IPS DF 6.9 (cell line): ENCODE measurements around the gene HYLS1.
A peak's percentile ranks its signal among the peaks of the same experiment; 100 is the strongest.

ENCODE experiments used
- DNase-seq: peaks from one replicate; pipeline ENCODE4 v3.0.0-alpha.2; 2013; ENCODE audit warnings: low read depth, low spot score
- H3K27ac ChIP-seq: one replicate; pipeline ENCODE4 v1.5.1; 2013; ENCODE audit warnings: low read length, control low read depth
- H3K27me3 ChIP-seq: 2 replicates; pipeline ENCODE4 v1.6.1; 2013; ENCODE audit warnings: mild to moderate bottlenecking, low read length; ENCODE audit not compliant: control insufficient read depth, insufficient read depth
- H3K36me3 ChIP-seq: 2 replicates; pipeline ENCODE4 v1.6.1; 2013; ENCODE audit warnings: low read length; ENCODE audit not compliant: control insufficient read depth, insufficient read depth
- H3K4me1 ChIP-seq: 2 replicates; pipeline ENCODE4 v1.6.1; 2013; ENCODE audit warnings: low read length; ENCODE audit not compliant: control insufficient read depth, insufficient read depth
- H3K4me3 ChIP-seq: 2 replicates; pipeline ENCODE4 v1.5.1; 2013; ENCODE audit warnings: mild to moderate bottlenecking, low read length
- H3K9me3 ChIP-seq: 2 replicates; pipeline ENCODE4 v1.6.1; 2013; ENCODE audit warnings: low read length, inconsistent platforms; ENCODE audit not compliant: control insufficient read depth, insufficient read depth
- WGBS: extraction: QIAGEN DNeasy Blood & Tissue Kit; methylation state at CpG from one replicate; pipeline ENCODE4 v1.1.7; 2013; ENCODE audit warnings: mixed read lengths, missing lambda C conversion rate; ENCODE audit not compliant: insufficient read length, insufficient coverage; 5-methylcytosine and 5-hydroxymethylcytosine counted together

The HYLS1 gene

DNA sequence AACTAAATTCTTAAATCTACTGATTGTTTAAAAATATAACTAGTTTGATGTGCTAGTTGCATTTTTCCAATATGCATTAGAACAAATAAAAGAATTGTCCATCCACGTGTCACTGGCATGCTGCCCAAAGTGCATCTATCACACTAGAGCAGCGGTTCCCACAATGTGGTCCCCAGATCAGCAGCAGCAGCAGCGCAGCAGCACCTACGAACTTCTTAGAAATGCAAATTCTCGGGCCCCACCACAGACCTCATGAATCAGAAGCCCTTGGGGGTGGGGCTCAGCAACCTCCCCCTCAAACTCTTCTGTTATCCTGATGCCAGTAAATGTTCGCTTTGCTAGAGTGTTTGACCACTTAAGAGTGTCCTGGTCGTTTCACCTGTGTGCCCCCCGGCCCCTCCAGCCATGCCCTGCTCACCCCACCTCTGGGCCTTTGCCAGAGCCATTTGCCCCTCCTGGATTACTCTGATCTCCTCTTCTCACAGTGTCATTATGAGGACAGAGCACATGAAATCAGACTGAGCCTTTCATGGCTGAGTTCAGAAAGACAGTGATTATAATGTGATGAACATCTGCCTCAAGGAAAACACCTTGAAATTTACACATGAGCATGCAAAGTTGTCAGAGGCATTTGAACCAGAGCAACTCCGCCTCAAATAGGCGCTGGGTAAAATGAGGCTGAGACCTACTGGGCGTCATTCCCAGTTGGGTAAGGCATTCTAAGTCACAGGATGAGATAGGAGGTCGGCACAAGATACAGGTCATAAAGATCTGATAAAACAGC, 45.8 kb downstream of the HYLS1 start:
- Histone ChIP-seq H3K36me3 (no peaks in the 10 kb centered on the region; the same call in 1 of the 2 replicates), H3K27me3 (no peaks in the 10 kb centered on the region), H3K27ac (no peak overlapping the region), H3K9me3 (no peaks in the 10 kb centered on the region), H3K4me1 (peaks cover 2% of the 10 kb centered on the region; the same call in 1 of the 2 replicates), H3K4me3 (no peak overlapping the region)
- no CpG with 5 or more reads among the region's 12 CpGs for WGBS
- DNase-seq, result no peak

GRCh38 chr11:125934473-125934872, 47.0 kb downstream of the HYLS1 start:
- Histone ChIP-seq H3K36me3 (no peaks in the 10 kb centered on the region; the same call in 1 of the 2 replicates), H3K27me3 (no peaks in the 10 kb centered on the region), H3K9me3 (no peaks in the 10 kb centered on the region), H3K27ac (no peak overlapping the region), H3K4me1 (peaks cover 2% of the 10 kb centered on the region; the same call in 1 of the 2 replicates), H3K4me3 (no peak overlapping the region)
- DNase-seq, result no peak
- no CpG with 5 or more reads among the region's 8 CpGs for WGBS

DNA sequence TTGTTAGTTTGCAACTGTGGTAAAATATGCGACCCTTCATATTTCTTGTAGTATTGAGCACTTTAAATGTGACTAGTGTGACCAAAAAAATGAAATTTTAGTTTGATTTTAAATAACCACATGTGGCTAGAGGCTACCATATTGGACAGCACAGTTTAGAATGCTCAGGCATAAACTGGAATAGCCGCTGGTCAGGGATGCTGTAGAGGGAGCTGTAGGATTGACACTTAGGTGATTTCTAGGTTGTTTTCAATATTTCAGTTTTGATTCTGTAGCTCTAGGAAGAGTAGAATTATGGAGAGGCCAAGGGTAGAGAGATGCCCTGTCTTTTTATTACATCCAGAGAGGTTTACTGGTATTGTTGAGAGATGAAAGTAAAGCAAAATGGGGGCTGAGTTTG, 47.6 kb downstream of the HYLS1 start:
- H3K27me3 ChIP-seq, result no peaks in the 10 kb centered on the region
- H3K36me3 ChIP-seq, result no peaks in the 10 kb centered on the region; the same call in 1 of the 2 replicates
- peaks cover 2% of the 10 kb centered on the region; the same call in 1 of the 2 replicates for H3K4me1 ChIP-seq
- no peak overlapping the region for H3K27ac ChIP-seq
- H3K9me3 ChIP-seq, result no peaks in the 10 kb centered on the region
- WGBS, result no CpG with 5 or more reads among the region's 2 CpGs
- H3K4me3 ChIP-seq, result no peak overlapping the region
- DNase-seq, result no peak

GRCh38 chr11:125935618-125936199, 48.2 kb downstream of the HYLS1 start:
- no CpG with 5 or more reads among the region's 12 CpGs for WGBS
- no peaks in the 10 kb centered on the region for H3K9me3 ChIP-seq
- DNase-seq, result no peak
- no peaks in the 10 kb centered on the region for H3K27me3 ChIP-seq
- no peak overlapping the region for H3K27ac ChIP-seq
- no peaks in the 10 kb centered on the region; the same call in 1 of the 2 replicates for H3K36me3 ChIP-seq
- peaks cover 2% of the 10 kb centered on the region; the same call in 1 of the 2 replicates for H3K4me1 ChIP-seq
- no peak overlapping the region for H3K4me3 ChIP-seq

DNA sequence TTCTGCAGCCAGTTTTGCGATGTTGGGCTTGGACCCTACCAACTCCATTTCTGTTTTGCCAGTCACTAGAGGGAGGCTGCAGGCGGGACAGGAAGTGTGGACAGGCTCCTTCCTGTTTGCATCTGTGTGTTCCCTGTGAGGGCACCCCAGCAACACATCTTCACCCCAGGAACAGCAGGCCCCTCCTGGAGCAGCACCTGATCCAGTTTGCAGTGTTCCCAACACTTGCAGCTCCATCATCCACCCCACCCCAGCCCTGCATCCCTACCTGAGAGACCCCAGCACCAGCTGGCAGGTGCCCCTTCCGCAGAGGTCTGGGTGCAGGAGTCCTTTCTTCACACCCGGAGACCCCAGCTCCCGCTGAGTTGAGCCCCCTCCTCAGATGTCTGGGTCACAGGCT, 51.0 kb downstream of the HYLS1 start:
- no peaks in the 10 kb centered on the region for H3K9me3 ChIP-seq
- no peak for DNase-seq
- peaks cover 7% of the 10 kb centered on the region for H3K4me1 ChIP-seq
- no peaks in the 10 kb centered on the region for H3K27me3 ChIP-seq
- no peak overlapping the region for H3K4me3 ChIP-seq
- H3K27ac ChIP-seq, result no peak overlapping the region
- H3K36me3 ChIP-seq, result no peaks in the 10 kb centered on the region
- WGBS, result no CpG with 5 or more reads among the region's 5 CpGs

GRCh38 chr11:125939081-125939521, 51.6 kb downstream of the HYLS1 start:
- no peak for DNase-seq
- no peak overlapping the region for H3K4me3 ChIP-seq
- H3K36me3 ChIP-seq, result no peaks in the 10 kb centered on the region
- no CpG with 5 or more reads among the region's 4 CpGs for WGBS
- H3K4me1 ChIP-seq, result peaks cover 7% of the 10 kb centered on the region
- H3K9me3 ChIP-seq, result no peaks in the 10 kb centered on the region
- H3K27me3 ChIP-seq, result no peaks in the 10 kb centered on the region
- no peak overlapping the region for H3K27ac ChIP-seq

DNA sequence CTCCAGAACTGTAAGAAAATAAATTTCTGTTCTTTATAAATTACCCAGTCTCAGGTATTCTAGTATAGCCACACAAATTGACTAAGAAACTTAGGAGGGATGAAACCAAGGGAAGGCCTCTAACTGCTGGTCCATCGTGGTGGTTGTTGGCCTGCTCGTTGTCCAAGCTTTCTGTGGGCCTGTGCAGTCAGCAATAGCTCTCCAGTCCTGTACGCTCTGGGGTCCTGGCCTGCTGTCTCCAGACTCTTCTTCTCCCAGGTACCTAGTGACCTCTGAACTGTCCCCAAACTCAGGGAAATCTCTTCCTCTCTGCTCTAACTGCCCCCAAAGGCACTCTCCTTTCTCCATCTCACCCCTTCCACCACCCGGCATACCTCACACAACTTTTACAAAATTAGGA, 52.7 kb downstream of the HYLS1 start:
- H3K27me3 ChIP-seq, result no peaks in the 10 kb centered on the region
- DNase-seq, result no peak
- no peaks in the 10 kb centered on the region for H3K36me3 ChIP-seq
- H3K27ac ChIP-seq, result no peak overlapping the region
- no CpG with 5 or more reads among the region's 4 CpGs for WGBS
- H3K4me1 ChIP-seq, result peaks cover 7% of the 10 kb centered on the region
- no peaks in the 10 kb centered on the region for H3K9me3 ChIP-seq
- H3K4me3 ChIP-seq, result no peak overlapping the region

GRCh38 chr11:125941267-125941618, 53.8 kb downstream of the HYLS1 start:
- H3K4me1 ChIP-seq, result peaks cover 7% of the 10 kb centered on the region
- no CpG with 5 or more reads among the region's 4 CpGs for WGBS
- H3K27ac ChIP-seq, result no peak overlapping the region
- no peak overlapping the region for H3K4me3 ChIP-seq
- no peaks in the 10 kb centered on the region for H3K36me3 ChIP-seq
- no peaks in the 10 kb centered on the region for H3K27me3 ChIP-seq
- DNase-seq, result no peak
- H3K9me3 ChIP-seq, result no peaks in the 10 kb centered on the region

GRCh38 chr11:125941619-125942611, 54.4 kb downstream of the HYLS1 start:
- no CpG with 5 or more reads among the region's 20 CpGs for WGBS
- H3K4me3 ChIP-seq, result no peak overlapping the region
- no peaks in the 10 kb centered on the region for H3K27me3 ChIP-seq
- DNase-seq, result peak; percentile 60
- H3K27ac ChIP-seq, result no peak overlapping the region
- H3K9me3 ChIP-seq, result no peaks in the 10 kb centered on the region
- H3K36me3 ChIP-seq, result no peaks in the 10 kb centered on the region
- peaks cover 7% of the 10 kb centered on the region for H3K4me1 ChIP-seq

DNA sequence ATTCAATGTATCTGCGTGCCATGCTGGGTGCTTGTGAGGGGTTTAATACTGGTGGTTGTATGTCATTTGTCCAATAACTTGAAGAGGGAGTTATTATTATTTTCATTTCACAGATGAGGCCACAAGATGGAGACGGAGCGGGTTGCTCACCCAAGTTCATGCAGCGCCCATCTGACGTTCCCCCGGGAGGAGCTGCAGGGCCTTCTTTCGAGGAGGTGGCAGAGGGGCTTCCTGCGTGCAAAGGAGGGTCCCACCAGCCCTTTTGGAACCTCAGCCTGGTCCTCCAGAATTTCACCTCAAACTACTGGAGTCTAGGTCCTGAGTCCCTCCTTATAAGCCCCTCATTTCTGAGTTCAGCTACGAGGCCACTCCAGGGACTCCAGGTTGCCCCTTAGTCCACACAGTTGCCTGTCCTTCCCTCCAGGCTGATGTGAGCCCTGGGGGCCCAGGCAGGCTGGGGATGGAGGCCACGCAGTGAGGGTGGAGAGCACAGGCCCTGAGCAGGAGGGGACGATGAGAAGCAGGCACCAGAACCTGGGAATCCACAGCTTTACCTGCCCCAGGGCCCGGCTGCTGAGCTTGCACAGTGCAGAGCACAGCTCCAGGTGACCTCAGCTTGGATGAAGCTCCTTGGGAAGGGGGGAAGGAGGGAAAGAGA, 55.4 kb downstream of the HYLS1 start:
- Histone ChIP-seq H3K27me3 (no peaks in the 10 kb centered on the region), H3K4me3 (no peak overlapping the region), H3K4me1 (peaks cover 7% of the 10 kb centered on the region), H3K36me3 (no peaks in the 10 kb centered on the region), H3K27ac (no peak overlapping the region), H3K9me3 (no peaks in the 10 kb centered on the region)
- no CpG with 5 or more reads among the region's 12 CpGs for WGBS
- DNase-seq, result no peak
